H9 (cell line): Measurements from ENCODE around the gene SDHB. TPM values are rescaled to one million over a fixed set of nuclear protein-coding genes. Genes with fewer than 3 reads are reported as not detected.

ENCODE experiments used
- DNase-seq: peaks from one replicate; pipeline ENCODE4 v3.0.0-alpha.2; 2017
- H2AFZ ChIP-seq: one replicate; pipeline ENCODE4 v1.6.1; 2013; ENCODE audit warnings: mild to moderate bottlenecking, low read length, control low read depth, moderate library complexity
- H2AK5ac ChIP-seq: 2 replicates; pipeline ENCODE4 v1.6.1; 2013; ENCODE audit warnings: low read length, control low read depth, mixed read lengths; ENCODE audit not compliant: insufficient read length
- H2BK120ac ChIP-seq: one replicate; pipeline ENCODE4 v1.6.1; 2013; ENCODE audit warnings: low read depth, mild to moderate bottlenecking, low read length, control low read depth, inconsistent platforms; ENCODE audit not compliant: poor library complexity, severe bottlenecking
- H2BK12ac ChIP-seq: 2 replicates; pipeline ENCODE4 v1.6.1; 2013; ENCODE audit warnings: low read length, control low read depth, mixed read lengths, low read depth; ENCODE audit not compliant: insufficient read length
- H2BK15ac ChIP-seq: 2 replicates; pipeline ENCODE4 v1.6.1; 2013; ENCODE audit warnings: low read depth, low read length, control low read depth
- H2BK20ac ChIP-seq: one replicate; pipeline ENCODE4 v1.6.1; 2013; ENCODE audit warnings: low read depth, mild to moderate bottlenecking, low read length, control low read depth, inconsistent platforms; ENCODE audit not compliant: poor library complexity, severe bottlenecking
- H2BK5ac ChIP-seq: 2 replicates; pipeline ENCODE4 v1.6.1; 2013; ENCODE audit warnings: low read length, control low read depth, mixed read lengths; ENCODE audit not compliant: insufficient read length
- H3K14ac ChIP-seq: 2 replicates; pipeline ENCODE4 v1.6.1; 2013; ENCODE audit warnings: low read length, control low read depth; ENCODE audit not compliant: insufficient read depth
- H3K18ac ChIP-seq: 2 replicates; pipeline ENCODE4 v1.6.1; 2013; ENCODE audit warnings: low read depth, mild to moderate bottlenecking, mixed read lengths, low read length, control low read depth; ENCODE audit not compliant: insufficient read length
- H3K23ac ChIP-seq: 2 replicates; pipeline ENCODE4 v1.6.1; 2013; ENCODE audit warnings: low read length, control low read depth, mixed read lengths, low read depth; ENCODE audit not compliant: insufficient read length
- H3K23me2 ChIP-seq: 2 replicates; pipeline ENCODE4 v1.6.1; 2013; ENCODE audit warnings: low read depth, mild to moderate bottlenecking, mixed read lengths, low read length, control low read depth; ENCODE audit not compliant: insufficient read length, poor library complexity, severe bottlenecking
- H3K27ac ChIP-seq: 2 replicates; pipeline ENCODE4 v1.5.1; 2013; ENCODE audit warnings: low read length, control low read depth, mixed read lengths, low read depth; ENCODE audit not compliant: insufficient read length
- H3K27me3 ChIP-seq: 2 replicates; pipeline ENCODE4 v1.6.1; 2013; ENCODE audit warnings: low read length, control low read depth, inconsistent platforms; ENCODE audit not compliant: insufficient read depth
- H3K4ac ChIP-seq: 2 replicates; pipeline ENCODE4 v1.6.1; 2013; ENCODE audit warnings: low read depth, mild to moderate bottlenecking, control low read depth, inconsistent platforms, low read length, moderate library complexity
- H3K4me1 ChIP-seq: 2 replicates; pipeline ENCODE4 v1.6.1; 2013; ENCODE audit warnings: low read length, control low read depth, inconsistent platforms; ENCODE audit not compliant: insufficient read depth
- H3K4me2 ChIP-seq: 2 replicates; pipeline ENCODE4 v1.6.1; 2013; ENCODE audit warnings: low read length, control low read depth, mixed read lengths; ENCODE audit not compliant: insufficient read length, insufficient read depth
- H3K56ac ChIP-seq: 2 replicates; pipeline ENCODE4 v1.6.1; 2013; ENCODE audit warnings: low read depth, mild to moderate bottlenecking, mixed read lengths, low read length, control low read depth; ENCODE audit not compliant: insufficient read length
- H3K79me1 ChIP-seq: 2 replicates; pipeline ENCODE4 v1.6.1; 2013; ENCODE audit warnings: low read depth, mild to moderate bottlenecking, moderate library complexity, low read length, control low read depth, inconsistent platforms; ENCODE audit not compliant: insufficient read depth, poor library complexity, severe bottlenecking
- H3K79me2 ChIP-seq: 2 replicates; pipeline ENCODE4 v1.6.1; 2013; ENCODE audit warnings: low read length, control low read depth, inconsistent platforms; ENCODE audit not compliant: insufficient read depth
- H3K9ac ChIP-seq: 2 replicates; pipeline ENCODE4 v1.6.1; 2013; ENCODE audit warnings: low read length, control low read depth, mixed read lengths; ENCODE audit not compliant: insufficient read length; ENCODE audit errors: extremely low read depth
- H3K9me3 ChIP-seq: one replicate; pipeline ENCODE4 v1.6.1; 2013; ENCODE audit warnings: low read depth, low read length, inconsistent platforms; ENCODE audit not compliant: control insufficient read depth
- H3T11ph ChIP-seq: one replicate; pipeline ENCODE4 v1.6.1; 2013; ENCODE audit warnings: mild to moderate bottlenecking, low read length, control low read depth, inconsistent platforms
- H4K20me1 ChIP-seq: one replicate; pipeline ENCODE4 v1.6.1; 2013; ENCODE audit not compliant: control insufficient read depth, insufficient read length, insufficient read depth
- H4K5ac ChIP-seq: 2 replicates; pipeline ENCODE4 v1.6.1; 2013; ENCODE audit warnings: low read depth, mild to moderate bottlenecking, mixed read lengths, low read length, control low read depth; ENCODE audit not compliant: insufficient read length
- H4K8ac ChIP-seq: replicated peaks from 2 replicates; pipeline ENCODE4 v1.6.1; 2013; ENCODE audit warnings: low read length, control low read depth, mixed read lengths, low read depth; ENCODE audit not compliant: insufficient read length
- H4K91ac ChIP-seq: 2 replicates; pipeline ENCODE4 v1.6.1; 2013; ENCODE audit warnings: low read depth, mild to moderate bottlenecking, moderate library complexity, mixed read lengths, low read length, control low read depth; ENCODE audit not compliant: insufficient read length
- H3K27ac Mint-ChIP-seq, 3 experiments: 2 replicates in 2 of 3; 3 replicates in 1 of 3; pipeline ENCODE4 v1.8.0; 2020 to 2021; ENCODE audit warnings: mixed read lengths in 3 of 3, mild to moderate bottlenecking in 1 of 3, moderate library complexity in 1 of 3
- H3K27me3 Mint-ChIP-seq: 2 replicates; pipeline ENCODE4 v1.8.0; 2021; ENCODE audit warnings: low read depth, mild to moderate bottlenecking, moderate library complexity, mixed read lengths
- H3K36me3 Mint-ChIP-seq, 3 experiments: 2 replicates in 2 of 3; 3 replicates in 1 of 3; pipeline ENCODE4 v1.8.0; 2020 to 2021; ENCODE audit warnings: low read depth in 3 of 3, mixed read lengths in 3 of 3; ENCODE audit not compliant: insufficient read depth in 1 of 3
- H3K4me1 Mint-ChIP-seq, 2 experiments: 2 replicates each; pipeline ENCODE4 v1.8.0; 2020; ENCODE audit warnings: mixed read lengths in 2 of 2
- H3K4me3 Mint-ChIP-seq, 2 experiments: 2 replicates in 1 of 2; 3 replicates in 1 of 2; pipeline ENCODE4 v1.8.0; 2020 to 2021; ENCODE audit warnings: mild to moderate bottlenecking in 2 of 2, mixed read lengths in 2 of 2, moderate library complexity in 1 of 2
- H3K9me3 Mint-ChIP-seq, 2 experiments: 2 replicates in 1 of 2; 3 replicates in 1 of 2; pipeline ENCODE4 v1.8.0; 2020; ENCODE audit warnings: mild to moderate bottlenecking in 2 of 2, mixed read lengths in 2 of 2, moderate library complexity in 1 of 2
- WGBS: extraction: QIAGEN DNeasy Blood & Tissue Kit; methylation state at CpG from one replicate; pipeline ENCODE4 v1.1.7; 2013; ENCODE audit warnings: missing lambda C conversion rate, low lambda C conversion rate, mixed read lengths; ENCODE audit not compliant: insufficient read length; ENCODE audit errors: extremely low coverage; 5-methylcytosine and 5-hydroxymethylcytosine counted together
- total RNA-seq: library from RNA; stranded (reverse); gene quantifications from 2 replicates; pipeline ENCODE4 v1.2.1, GENCODE V29; 2021
- TF ChIP-seq, protein P1 (sequence below): fragments of 200-600 bp; sonication (generic); conservative IDR thresholded peaks from 3 replicates; pipeline ENCODE4 v1.8.0; 2021; ENCODE audit warnings: antibody characterized with exemption, mild to moderate bottlenecking

The SDHB gene
- total RNA-seq, 1 experiment from 2014 or later = 77.5 TPM

DNA sequence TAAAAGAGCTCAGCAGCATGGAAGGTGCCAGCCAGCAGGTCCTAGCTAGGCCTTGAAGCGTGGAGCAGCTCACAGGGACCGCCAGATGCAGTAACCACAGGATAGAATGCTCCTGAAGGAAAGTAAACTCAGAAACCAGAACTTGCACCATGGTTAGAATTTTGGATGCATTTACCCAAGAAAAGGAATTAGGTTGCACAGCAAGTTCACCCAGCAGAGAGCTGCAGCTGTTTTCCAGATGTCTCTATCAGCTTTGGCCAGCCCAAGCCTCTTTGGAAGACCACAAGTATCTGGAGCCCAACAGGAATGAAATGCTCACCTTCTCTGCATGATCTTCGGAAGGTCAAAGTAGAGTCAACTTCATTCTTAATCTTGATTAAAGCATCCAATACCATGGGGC, 21.1 kb downstream of the SDHB start:
- no peak overlapping the region for H3K14ac ChIP-seq
- no peaks in the 10 kb centered on the region for H4K20me1 ChIP-seq
- H2BK12ac ChIP-seq = no peak overlapping the region
- no peak overlapping the region for H3T11ph ChIP-seq
- no peak overlapping the region for H3K4ac ChIP-seq
- Mint-ChIP-seq H3K27me3 (no peaks in the 10 kb centered on the region), H3K4me3 (no peak overlapping the region), H3K27ac (no peak overlapping the region), H3K9me3 (no peaks in the 10 kb centered on the region), H3K4me1 (peaks cover 0 to 4% of the 10 kb centered on the region in 2 experiments; a peak in 2 of 4 replicates), H3K36me3 (peaks cover 10 to 42% (median 27%) of the 10 kb centered on the region in 3 experiments; a peak in 6 of 7 replicates)
- no peak overlapping the region for H2BK20ac ChIP-seq
- no peaks in the 10 kb centered on the region for H3K4me1 ChIP-seq
- H3K9me3 ChIP-seq = no peaks in the 10 kb centered on the region
- no peak overlapping the region for H3K9ac ChIP-seq
- H4K91ac ChIP-seq = no peak overlapping the region
- H2AFZ ChIP-seq = no peak overlapping the region
- no peak overlapping the region for H3K4me2 ChIP-seq
- no peaks in the 10 kb centered on the region for H3K79me1 ChIP-seq
- no peak overlapping the region for H4K8ac ChIP-seq
- no peak overlapping the region for H2BK120ac ChIP-seq
- no peak overlapping the region for H3K23ac ChIP-seq
- TF ChIP-seq, protein P1, sequence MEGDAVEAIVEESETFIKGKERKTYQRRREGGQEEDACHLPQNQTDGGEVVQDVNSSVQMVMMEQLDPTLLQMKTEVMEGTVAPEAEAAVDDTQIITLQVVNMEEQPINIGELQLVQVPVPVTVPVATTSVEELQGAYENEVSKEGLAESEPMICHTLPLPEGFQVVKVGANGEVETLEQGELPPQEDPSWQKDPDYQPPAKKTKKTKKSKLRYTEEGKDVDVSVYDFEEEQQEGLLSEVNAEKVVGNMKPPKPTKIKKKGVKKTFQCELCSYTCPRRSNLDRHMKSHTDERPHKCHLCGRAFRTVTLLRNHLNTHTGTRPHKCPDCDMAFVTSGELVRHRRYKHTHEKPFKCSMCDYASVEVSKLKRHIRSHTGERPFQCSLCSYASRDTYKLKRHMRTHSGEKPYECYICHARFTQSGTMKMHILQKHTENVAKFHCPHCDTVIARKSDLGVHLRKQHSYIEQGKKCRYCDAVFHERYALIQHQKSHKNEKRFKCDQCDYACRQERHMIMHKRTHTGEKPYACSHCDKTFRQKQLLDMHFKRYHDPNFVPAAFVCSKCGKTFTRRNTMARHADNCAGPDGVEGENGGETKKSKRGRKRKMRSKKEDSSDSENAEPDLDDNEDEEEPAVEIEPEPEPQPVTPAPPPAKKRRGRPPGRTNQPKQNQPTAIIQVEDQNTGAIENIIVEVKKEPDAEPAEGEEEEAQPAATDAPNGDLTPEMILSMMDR = no peak
- no peak overlapping the region for H2AK5ac ChIP-seq
- no peaks in the 10 kb centered on the region for H3K27me3 ChIP-seq
- H2BK5ac ChIP-seq = no peak overlapping the region
- no peak overlapping the region for H2BK15ac ChIP-seq
- H3K79me2 ChIP-seq = no peaks in the 10 kb centered on the region
- no CpG with 5 or more reads among the region's 3 CpGs for WGBS
- H3K56ac ChIP-seq = no peak overlapping the region
- no peak overlapping the region for H4K5ac ChIP-seq
- H3K18ac ChIP-seq = no peak overlapping the region
- no peaks in the 10 kb centered on the region for H3K23me2 ChIP-seq
- DNase-seq = no peak
- H3K27ac ChIP-seq = no peak overlapping the region
